Astrocyte of the cerebellum (primary cell): ENCODE data around the gene MCM3.

Source experiments
- DNase-seq: peaks from one replicate; pipeline ENCODE4 v3.0.0-alpha.2; 2011; ENCODE audit warnings: low read depth
- H3K4me3 ChIP-seq: 2 replicates; pipeline ENCODE4 v1.5.1; 2011; ENCODE audit warnings: mild to moderate bottlenecking, low read depth, low read length, moderate library complexity
- in situ Hi-C: cut with HindIII; loops from 2 replicates; pipeline ENCODE4 v1.10.0; 2017; ENCODE audit warnings: low sequenced_read_pairs
- TF ChIP-seq, protein P1 (sequence below): IDR thresholded peaks from 2 replicates; pipeline ENCODE4 v1.5.1; 2012; ENCODE audit warnings: low read length, low read depth, moderate library complexity, mild to moderate bottlenecking; ENCODE audit errors: missing control alignments

Gene MCM3

GRCh38 chr6:52284460-52285176, at the start of gene MCM3:
TSS of gene MCM3 (minus strand) at chr6:52284742. CDS start at chr6:52284674, 68 bp downstream.
- DNase-seq = peak; percentile 98
- TF ChIP-seq, protein P1, sequence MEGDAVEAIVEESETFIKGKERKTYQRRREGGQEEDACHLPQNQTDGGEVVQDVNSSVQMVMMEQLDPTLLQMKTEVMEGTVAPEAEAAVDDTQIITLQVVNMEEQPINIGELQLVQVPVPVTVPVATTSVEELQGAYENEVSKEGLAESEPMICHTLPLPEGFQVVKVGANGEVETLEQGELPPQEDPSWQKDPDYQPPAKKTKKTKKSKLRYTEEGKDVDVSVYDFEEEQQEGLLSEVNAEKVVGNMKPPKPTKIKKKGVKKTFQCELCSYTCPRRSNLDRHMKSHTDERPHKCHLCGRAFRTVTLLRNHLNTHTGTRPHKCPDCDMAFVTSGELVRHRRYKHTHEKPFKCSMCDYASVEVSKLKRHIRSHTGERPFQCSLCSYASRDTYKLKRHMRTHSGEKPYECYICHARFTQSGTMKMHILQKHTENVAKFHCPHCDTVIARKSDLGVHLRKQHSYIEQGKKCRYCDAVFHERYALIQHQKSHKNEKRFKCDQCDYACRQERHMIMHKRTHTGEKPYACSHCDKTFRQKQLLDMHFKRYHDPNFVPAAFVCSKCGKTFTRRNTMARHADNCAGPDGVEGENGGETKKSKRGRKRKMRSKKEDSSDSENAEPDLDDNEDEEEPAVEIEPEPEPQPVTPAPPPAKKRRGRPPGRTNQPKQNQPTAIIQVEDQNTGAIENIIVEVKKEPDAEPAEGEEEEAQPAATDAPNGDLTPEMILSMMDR = no peak
- in situ Hi-C loops = no loop called here

DNA sequence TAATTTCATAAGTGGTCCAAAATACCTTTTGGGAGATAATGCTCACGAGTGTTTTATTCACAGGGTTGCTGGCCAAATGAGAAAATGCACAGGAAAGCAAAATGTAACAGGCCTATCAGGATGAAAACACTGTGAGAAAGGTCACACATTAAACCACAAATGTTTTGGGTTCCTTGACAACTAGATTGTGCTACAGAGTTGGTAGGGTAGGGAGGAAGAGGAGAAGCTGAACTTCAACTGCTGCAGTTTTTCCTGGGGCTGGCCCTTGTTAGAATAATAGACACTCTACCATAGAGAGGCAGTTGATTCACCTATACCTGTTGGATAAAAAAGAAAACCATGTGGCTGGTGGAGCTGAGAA, 49.3 kb upstream of the MCM3 start:
- DNase-seq = no peak
- no peak overlapping the region for H3K4me3 ChIP-seq
- in situ Hi-C loops = no loop called here
- TF ChIP-seq, protein P1 = no peak

More at GRCh38 chr6:52284460-52285176, at the start of gene MCM3:
- peak within 1 kb of the TSS; percentile 69 for H3K4me3 ChIP-seq

DNA sequence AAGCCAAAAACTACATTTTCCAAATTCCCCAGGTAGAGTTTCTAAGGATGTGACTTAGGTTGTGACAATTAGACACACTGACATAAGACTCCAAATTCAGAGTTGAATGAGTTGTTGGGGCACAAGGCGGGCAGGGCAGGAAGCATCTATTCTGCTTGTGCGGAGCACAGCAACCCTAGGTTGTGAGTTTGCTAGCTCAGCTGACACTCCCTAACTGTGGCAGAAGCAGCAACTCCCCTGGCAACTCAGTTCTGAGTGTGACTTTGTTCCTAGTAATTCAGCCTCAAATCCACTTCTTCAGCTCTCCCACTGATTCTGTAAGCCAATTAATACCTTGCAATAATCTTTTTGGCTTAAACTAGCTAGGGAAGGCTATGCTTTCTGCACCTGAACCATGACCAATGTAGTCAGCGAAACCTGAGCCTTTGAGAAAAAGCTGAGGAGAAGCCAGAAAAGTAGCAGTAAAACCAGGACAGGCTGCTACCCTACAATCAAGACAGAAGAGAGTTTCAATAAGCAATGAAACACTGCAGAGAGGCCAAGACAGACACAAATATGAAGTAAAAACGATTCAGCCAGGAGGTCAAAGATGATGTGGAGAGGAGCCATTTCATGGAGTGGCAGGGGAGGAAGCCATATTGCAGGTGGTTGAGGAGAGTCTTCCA, 47.4 kb upstream of the MCM3 start:
- H3K4me3 ChIP-seq = no peak overlapping the region
- in situ Hi-C loops = no loop called here
- TF ChIP-seq, protein P1 = no peak
- no peak for DNase-seq

- H3K4me3 ChIP-seq = no peak overlapping the region
- TF ChIP-seq, protein P1 = no peak
- in situ Hi-C loops = no loop called here
- no peak for DNase-seq
Measured at GRCh38 chr6:52330470-52330869, 45.9 kb upstream of the MCM3 start.

- no peak for DNase-seq
- in situ Hi-C loops = no loop called here
- TF ChIP-seq, protein P1 = no peak
- no peak overlapping the region for H3K4me3 ChIP-seq
Measured at GRCh38 chr6:52328729-52329128, 44.2 kb upstream of the MCM3 start.

GRCh38 chr6:52328303-52328662, 43.7 kb upstream of the MCM3 start:
- in situ Hi-C loops = no loop called here
- TF ChIP-seq, protein P1 = no peak
- no peak overlapping the region for H3K4me3 ChIP-seq
- no peak for DNase-seq
